Mucosa of rectum (tissue), 2 donors: Measurements from ENCODE around the gene IL24.

Experiments used
- H3K27ac ChIP-seq, 2 donors: one replicate each; pipeline ENCODE4 v1.7.0; 2013; ENCODE audit warnings: inconsistent platforms in 2 of 2, low read depth in 2 of 2, low read length in 2 of 2
- H3K27me3 ChIP-seq, 2 donors: one replicate each; pipeline ENCODE4 v1.7.0; 2013; ENCODE audit warnings: low read length in 2 of 2; ENCODE audit not compliant: control insufficient read depth in 2 of 2, insufficient read depth in 2 of 2
- H3K36me3 ChIP-seq, 2 donors: one replicate each; pipeline ENCODE4 v1.7.0; 2013; ENCODE audit warnings: low read length in 2 of 2; ENCODE audit not compliant: control insufficient read depth in 2 of 2, insufficient read depth in 2 of 2
- H3K4me1 ChIP-seq, 2 donors: one replicate each; pipeline ENCODE4 v1.7.0; 2013; ENCODE audit warnings: low read length in 2 of 2, mild to moderate bottlenecking in 1 of 2; ENCODE audit not compliant: control insufficient read depth in 2 of 2, insufficient read depth in 2 of 2
- H3K4me3 ChIP-seq, 2 donors: one replicate each; pipeline ENCODE4 v1.7.0; 2013; ENCODE audit warnings: low read length in 2 of 2
- H3K9ac ChIP-seq, 2 donors: one replicate each; pipeline ENCODE4 v1.7.0; 2013; ENCODE audit warnings: low read length in 2 of 2, low read depth in 1 of 2, mild to moderate bottlenecking in 1 of 2
- H3K9me3 ChIP-seq, 2 donors: one replicate each; pipeline ENCODE4 v1.7.0; 2013; ENCODE audit warnings: low read length in 2 of 2; ENCODE audit not compliant: control insufficient read depth in 2 of 2
- donor health status: healthy.
- donor health status: Normal muscosa, but diverticular disease.

IL24 gene

DNA sequence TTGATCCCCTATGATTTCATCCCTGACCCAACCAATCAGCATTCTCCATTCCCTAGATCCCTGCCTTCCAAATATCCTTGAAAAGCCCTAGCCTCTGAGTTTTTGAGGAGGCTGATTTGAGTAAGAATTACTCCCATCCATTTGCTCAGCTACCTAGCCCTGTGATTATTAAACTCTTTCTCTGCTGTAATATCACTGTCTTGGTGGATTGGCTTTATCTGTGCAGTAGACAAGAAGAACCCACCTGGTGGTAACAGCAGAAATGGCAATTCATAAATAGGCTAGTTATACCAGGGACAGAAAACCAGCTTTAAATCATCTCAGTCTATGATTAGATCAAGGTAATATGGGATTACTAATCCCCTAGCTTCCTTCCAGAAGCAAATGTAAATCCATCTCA, 18.8 kb upstream of the IL24 start:
- peaks cover 6 to 7% of the 10 kb centered on the region in 2 donors for H3K9me3 ChIP-seq
- H3K4me1 ChIP-seq = no peaks in the 10 kb centered on the region
- no peak overlapping the region for H3K4me3 ChIP-seq
- H3K36me3 ChIP-seq = no peaks in the 10 kb centered on the region
- no peaks in the 10 kb centered on the region for H3K27me3 ChIP-seq
- no peak overlapping the region for H3K9ac ChIP-seq
- no peak overlapping the region for H3K27ac ChIP-seq

DNA sequence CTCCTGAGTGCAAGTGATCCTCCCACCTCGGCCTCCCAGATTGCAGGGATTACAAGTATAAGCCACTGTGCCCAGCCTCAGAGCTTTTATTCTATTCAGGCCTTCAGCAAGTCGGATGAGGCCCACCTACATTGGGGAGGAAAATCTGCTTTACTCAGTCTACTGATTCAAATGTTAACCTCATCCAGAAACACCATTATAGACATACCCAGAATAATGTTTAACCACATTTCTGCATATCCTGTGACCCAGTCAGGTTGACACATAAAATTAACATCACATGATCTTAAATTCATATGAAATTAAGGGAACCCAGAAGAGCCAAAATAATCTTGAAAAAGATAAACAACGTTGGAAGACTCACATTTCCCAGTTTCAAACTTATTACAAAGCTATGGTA, 16.9 kb upstream of the IL24 start:
- no peak overlapping the region for H3K9ac ChIP-seq
- H3K9me3 ChIP-seq = peaks cover 6 to 7% of the 10 kb centered on the region in 2 donors
- no peaks in the 10 kb centered on the region for H3K4me1 ChIP-seq
- H3K36me3 ChIP-seq = no peaks in the 10 kb centered on the region
- H3K4me3 ChIP-seq = no peak overlapping the region
- H3K27ac ChIP-seq = no peak overlapping the region
- peaks cover 3% of the 10 kb centered on the region in 2 donors for H3K27me3 ChIP-seq

DNA sequence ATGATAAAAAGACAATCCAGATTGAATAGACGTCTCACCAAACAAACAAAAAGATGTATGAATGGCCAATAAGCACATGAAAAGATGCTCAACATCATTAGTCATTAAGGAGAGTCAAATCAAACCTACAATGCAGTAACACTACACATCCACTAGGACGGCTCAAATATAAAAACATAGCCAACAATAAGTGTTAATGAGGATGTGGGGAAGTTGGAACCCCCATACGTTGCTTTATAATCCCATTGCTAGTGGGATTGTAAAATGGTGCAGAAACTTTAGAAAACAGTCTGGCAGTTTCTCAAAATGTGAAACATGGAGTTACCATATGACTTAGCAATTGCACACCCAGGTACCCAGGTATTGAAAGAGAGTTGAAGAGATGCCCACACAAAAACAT, 14.7 kb upstream of the IL24 start:
- H3K27me3 ChIP-seq = peaks cover 3 to 5% of the 10 kb centered on the region in 2 donors
- no peaks in the 10 kb centered on the region for H3K4me1 ChIP-seq
- H3K9ac ChIP-seq = no peak overlapping the region
- no peak overlapping the region for H3K27ac ChIP-seq
- peaks cover 4 to 7% of the 10 kb centered on the region in 2 donors for H3K9me3 ChIP-seq
- no peak overlapping the region for H3K4me3 ChIP-seq
- no peaks in the 10 kb centered on the region for H3K36me3 ChIP-seq

DNA sequence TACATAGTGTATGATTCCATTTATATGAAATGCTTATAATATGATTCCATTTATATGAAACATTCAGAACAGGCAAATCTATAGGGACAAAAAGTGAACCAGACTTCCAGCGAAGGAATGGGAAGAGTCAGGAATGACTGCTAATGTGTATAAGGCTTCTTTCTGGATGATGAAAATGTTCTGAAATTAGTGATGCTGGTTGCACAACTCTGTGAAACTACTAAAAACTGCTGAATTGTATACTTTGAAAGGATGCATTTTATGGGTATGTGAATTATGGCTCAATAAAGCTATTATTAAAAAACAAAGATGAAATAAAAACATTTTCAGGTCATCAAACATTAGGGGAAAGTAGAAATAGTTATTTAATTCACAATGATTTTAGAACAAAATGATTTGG, 14.1 kb upstream of the IL24 start:
- no peak overlapping the region for H3K4me3 ChIP-seq
- H3K9me3 ChIP-seq = peaks cover 4 to 5% of the 10 kb centered on the region in 2 donors
- no peaks in the 10 kb centered on the region for H3K36me3 ChIP-seq
- H3K27me3 ChIP-seq = peaks cover 3 to 5% of the 10 kb centered on the region in 2 donors
- H3K9ac ChIP-seq = no peak overlapping the region
- no peak overlapping the region for H3K27ac ChIP-seq
- no peaks in the 10 kb centered on the region for H3K4me1 ChIP-seq

DNA sequence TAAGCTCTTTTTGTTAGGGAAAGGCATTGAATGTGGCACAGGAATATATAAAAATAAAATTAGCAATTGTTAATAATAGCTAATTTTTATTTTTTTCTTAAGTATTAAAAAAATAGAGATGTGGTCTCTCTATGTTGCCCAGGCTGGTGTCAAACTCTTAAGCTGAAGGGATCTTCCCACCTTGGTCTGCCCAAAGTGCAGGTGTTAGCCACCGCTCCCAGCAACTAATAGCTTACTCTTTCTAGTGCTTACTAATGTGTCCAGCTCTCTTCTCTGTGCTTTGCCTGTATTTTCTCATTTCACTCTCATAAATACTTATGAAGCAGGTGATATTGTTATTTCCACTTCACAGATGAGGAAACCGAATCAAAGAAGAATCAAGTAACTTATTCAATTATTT, 13.4 kb upstream of the IL24 start:
- no peak overlapping the region for H3K9ac ChIP-seq

DNA sequence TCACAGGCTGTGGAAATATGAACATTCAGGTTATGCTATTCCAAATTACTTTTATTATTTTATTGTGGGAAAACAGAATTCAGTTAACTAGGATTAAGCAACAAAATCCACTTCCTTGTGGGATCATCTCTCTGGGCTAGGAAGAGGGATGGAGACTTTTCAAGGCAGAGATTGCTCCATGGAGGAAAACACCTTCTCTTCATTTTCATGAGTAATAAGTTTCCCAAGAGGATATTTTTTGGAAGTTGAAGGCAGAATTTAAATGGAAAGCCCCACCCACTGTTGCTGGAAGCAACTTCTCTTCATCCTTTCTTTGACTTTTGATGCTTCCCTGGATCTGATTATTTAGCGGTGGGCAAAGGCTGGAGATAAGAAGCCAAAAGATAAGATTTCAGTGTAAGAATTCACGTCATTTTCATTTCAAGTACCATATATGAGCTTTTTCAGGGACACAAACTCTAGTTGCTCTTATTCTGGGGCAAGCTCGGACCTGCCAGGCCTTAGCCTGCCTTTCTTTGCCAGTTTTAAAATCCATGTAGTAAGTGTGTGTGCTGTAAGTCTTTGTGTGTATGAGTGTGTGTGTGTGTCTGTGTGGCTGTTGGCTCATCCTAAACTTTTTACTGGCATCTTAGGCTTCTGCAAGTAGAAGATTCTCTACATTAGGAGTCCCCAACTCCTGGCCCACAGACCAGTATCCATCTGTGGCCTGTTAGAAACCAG, 11.7 kb upstream of the IL24 start:
- H3K27ac ChIP-seq = no peak overlapping the region
- no peak overlapping the region for H3K9ac ChIP-seq

More for the DNA sequence above, 13.4 kb upstream of the IL24 start:
- H3K4me1 ChIP-seq = no peaks in the 10 kb centered on the region
- H3K27me3 ChIP-seq = peaks cover 3 to 5% of the 10 kb centered on the region in 2 donors
- H3K4me3 ChIP-seq = no peak overlapping the region
- no peaks in the 10 kb centered on the region for H3K36me3 ChIP-seq
- H3K9me3 ChIP-seq = no peaks in the 10 kb centered on the region
- no peak overlapping the region for H3K27ac ChIP-seq

DNA sequence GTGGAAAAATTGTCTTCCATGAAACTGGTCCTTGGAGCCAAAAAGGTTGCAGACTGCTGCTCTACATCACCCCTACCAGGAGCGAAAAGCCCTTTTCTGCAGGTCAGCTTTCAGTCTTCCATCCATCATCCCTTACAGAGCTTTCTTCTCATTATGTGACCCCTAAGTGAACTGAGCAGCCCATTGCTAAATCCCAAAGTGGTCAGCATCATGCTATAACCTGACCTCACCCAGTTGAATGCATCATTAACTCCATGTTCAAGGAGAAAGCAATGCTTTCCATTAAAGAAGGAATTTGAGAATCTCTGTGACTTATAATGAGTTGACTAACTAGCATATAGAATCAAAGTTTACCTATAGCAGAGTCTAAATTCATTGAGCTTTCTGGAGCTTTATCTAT, 10.4 kb upstream of the IL24 start:
- Histone ChIP-seq H3K27ac (no peak overlapping the region), H3K4me1 (no peaks in the 10 kb centered on the region), H3K27me3 (peaks cover 5 to 6% of the 10 kb centered on the region in 2 donors), H3K36me3 (no peaks in the 10 kb centered on the region), H3K9ac (no peak overlapping the region), H3K4me3 (no peak overlapping the region), H3K9me3 (no peaks in the 10 kb centered on the region)

More for the DNA sequence above, 11.7 kb upstream of the IL24 start:
- Histone ChIP-seq H3K4me3 (no peak overlapping the region), H3K27me3 (peaks cover 5% of the 10 kb centered on the region in 2 donors), H3K9me3 (no peaks in the 10 kb centered on the region), H3K36me3 (no peaks in the 10 kb centered on the region), H3K4me1 (no peaks in the 10 kb centered on the region)

DNA sequence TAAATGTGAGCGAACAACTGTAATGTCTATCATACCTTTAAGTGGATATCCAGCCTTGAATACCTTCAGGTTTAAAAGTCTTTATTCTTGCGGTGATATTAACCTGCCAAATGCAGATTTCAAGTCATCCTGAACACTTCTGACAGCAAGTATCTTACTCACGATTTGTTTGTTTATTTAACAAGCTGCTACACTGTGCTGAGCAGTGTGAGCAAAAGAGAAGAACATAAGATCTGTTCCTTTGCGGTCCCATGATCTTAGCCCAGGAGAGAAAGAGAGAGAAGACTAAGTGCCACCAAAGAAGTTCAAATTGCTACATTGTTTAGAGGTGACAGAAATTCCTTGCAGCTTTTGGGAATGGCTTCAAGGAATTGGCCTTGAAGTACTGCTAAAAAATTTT, 9.5 kb upstream of the IL24 start:
- H3K36me3 ChIP-seq = no peaks in the 10 kb centered on the region
- peaks cover 5 to 7% of the 10 kb centered on the region in 2 donors for H3K27me3 ChIP-seq
- H3K27ac ChIP-seq = no peak overlapping the region
- H3K9me3 ChIP-seq = no peaks in the 10 kb centered on the region
- H3K9ac ChIP-seq = no peak overlapping the region
- H3K4me1 ChIP-seq = no peaks in the 10 kb centered on the region
- H3K4me3 ChIP-seq = no peak overlapping the region

DNA sequence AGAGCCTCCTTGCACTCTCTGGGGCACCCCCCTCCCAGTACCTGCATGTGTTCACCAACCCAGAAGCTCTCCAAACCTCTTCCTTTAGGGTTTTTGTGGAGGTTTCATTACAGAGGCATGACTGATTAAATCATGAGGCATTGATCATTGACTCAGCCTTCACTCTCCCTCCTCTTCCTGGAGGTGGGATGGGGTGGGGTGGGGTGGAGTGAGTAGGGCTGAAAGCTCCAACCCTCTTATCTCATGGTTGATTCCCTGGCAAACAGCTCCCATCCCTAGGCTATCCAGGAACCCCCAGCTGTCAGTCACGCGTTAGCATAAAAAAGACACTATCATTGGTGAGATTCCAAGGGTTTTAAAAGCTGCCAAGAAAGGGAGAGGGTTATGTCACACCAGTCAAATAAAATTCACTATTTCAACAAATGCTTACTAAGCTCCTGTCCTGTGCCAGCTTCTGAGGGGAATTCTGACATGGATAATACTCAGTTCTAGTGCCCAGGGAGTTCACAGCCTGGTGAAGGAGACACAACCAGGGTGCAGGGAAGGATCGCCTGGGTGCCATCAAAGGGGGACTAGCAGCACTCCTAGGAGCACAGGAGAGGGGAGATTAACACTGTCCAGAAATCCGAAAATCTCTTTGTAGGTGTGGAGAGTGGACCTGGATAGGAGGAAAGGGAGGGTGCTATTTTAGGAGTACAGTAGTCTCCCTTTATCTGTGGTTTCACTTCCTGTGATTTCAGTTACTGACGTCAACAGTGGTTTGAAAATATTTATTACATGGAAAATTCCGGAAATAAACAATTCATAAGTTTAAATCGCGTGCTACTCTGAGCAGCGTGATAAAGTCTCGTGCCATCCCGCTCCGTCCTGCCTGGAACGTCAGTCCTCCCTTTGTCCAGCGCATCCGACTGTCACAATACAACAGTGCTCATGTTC, 6.8 kb upstream of the IL24 start:
- H3K4me1 ChIP-seq = no peaks in the 10 kb centered on the region
- no peaks in the 10 kb centered on the region for H3K36me3 ChIP-seq
- no peaks in the 10 kb centered on the region for H3K9me3 ChIP-seq
- H3K4me3 ChIP-seq = no peak overlapping the region
- H3K27ac ChIP-seq = no peak overlapping the region
- peaks cover 2 to 4% of the 10 kb centered on the region in 2 donors for H3K27me3 ChIP-seq
- no peak overlapping the region for H3K9ac ChIP-seq

DNA sequence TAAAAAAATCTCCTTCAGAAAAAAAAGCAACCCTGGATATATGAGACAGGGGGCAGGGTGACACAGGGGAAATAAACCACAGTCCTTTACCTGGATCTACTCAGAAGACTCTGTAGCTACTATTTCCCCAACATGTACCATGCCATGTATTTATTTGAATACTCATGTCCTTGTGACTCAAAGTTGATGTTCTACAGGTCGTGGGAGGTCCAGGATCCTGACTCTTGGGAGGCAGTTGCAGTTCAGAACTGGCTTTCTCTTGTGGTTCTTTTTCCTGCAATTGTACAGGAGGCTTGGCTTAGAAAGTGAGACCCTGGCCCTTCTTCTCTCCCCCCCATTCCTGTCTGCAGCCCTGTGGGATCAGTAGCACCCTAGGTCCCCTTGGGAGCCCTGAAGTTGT, 5.8 kb upstream of the IL24 start:
- Histone ChIP-seq H3K4me1 (peaks cover 0 to 4% of the 10 kb centered on the region in 2 donors), H3K9me3 (no peaks in the 10 kb centered on the region), H3K27ac (no peak overlapping the region), H3K9ac (no peak overlapping the region), H3K4me3 (no peak overlapping the region), H3K36me3 (no peaks in the 10 kb centered on the region), H3K27me3 (peaks cover 2% of the 10 kb centered on the region in 2 donors)
